PC-3 (cell line): ENCODE results near the gene STAT5A.

ENCODE experiments used
- EZH2 ChIP-seq: fragments of 300-600 bp; sonication (generic); IDR thresholded peaks from one replicate; pipeline ENCODE4 v1.6.1; 2017; ENCODE audit warnings: antibody characterized with exemption, mild to moderate bottlenecking, low read length; ENCODE audit not compliant: unreplicated experiment
- EZH2phosphoT487 ChIP-seq: fragments of 300-600 bp; sonication (generic); IDR thresholded peaks from 2 replicates; pipeline ENCODE4 v1.6.1; 2018; ENCODE audit warnings: mild to moderate bottlenecking, antibody characterized with exemption, low read length, borderline replicate concordance
- TF ChIP-seq, protein P1 (sequence below): fragments of 300-600 bp; sonication (generic); conservative IDR thresholded peaks from 2 replicates; pipeline ENCODE4 v1.5.1; 2017; ENCODE audit warnings: antibody characterized with exemption, low read depth, mild to moderate bottlenecking, low read length

- TF ChIP-seq, protein P1, sequence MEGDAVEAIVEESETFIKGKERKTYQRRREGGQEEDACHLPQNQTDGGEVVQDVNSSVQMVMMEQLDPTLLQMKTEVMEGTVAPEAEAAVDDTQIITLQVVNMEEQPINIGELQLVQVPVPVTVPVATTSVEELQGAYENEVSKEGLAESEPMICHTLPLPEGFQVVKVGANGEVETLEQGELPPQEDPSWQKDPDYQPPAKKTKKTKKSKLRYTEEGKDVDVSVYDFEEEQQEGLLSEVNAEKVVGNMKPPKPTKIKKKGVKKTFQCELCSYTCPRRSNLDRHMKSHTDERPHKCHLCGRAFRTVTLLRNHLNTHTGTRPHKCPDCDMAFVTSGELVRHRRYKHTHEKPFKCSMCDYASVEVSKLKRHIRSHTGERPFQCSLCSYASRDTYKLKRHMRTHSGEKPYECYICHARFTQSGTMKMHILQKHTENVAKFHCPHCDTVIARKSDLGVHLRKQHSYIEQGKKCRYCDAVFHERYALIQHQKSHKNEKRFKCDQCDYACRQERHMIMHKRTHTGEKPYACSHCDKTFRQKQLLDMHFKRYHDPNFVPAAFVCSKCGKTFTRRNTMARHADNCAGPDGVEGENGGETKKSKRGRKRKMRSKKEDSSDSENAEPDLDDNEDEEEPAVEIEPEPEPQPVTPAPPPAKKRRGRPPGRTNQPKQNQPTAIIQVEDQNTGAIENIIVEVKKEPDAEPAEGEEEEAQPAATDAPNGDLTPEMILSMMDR, result no peak
- TF ChIP-seq EZH2 (no peak), EZH2phosphoT487 (no peak)
Measured at GRCh38 chr17:42266462-42266861, 21.8 kb upstream of the STAT5A start.
